Measurements from ENCODE around the gene RFX2.

DNA sequence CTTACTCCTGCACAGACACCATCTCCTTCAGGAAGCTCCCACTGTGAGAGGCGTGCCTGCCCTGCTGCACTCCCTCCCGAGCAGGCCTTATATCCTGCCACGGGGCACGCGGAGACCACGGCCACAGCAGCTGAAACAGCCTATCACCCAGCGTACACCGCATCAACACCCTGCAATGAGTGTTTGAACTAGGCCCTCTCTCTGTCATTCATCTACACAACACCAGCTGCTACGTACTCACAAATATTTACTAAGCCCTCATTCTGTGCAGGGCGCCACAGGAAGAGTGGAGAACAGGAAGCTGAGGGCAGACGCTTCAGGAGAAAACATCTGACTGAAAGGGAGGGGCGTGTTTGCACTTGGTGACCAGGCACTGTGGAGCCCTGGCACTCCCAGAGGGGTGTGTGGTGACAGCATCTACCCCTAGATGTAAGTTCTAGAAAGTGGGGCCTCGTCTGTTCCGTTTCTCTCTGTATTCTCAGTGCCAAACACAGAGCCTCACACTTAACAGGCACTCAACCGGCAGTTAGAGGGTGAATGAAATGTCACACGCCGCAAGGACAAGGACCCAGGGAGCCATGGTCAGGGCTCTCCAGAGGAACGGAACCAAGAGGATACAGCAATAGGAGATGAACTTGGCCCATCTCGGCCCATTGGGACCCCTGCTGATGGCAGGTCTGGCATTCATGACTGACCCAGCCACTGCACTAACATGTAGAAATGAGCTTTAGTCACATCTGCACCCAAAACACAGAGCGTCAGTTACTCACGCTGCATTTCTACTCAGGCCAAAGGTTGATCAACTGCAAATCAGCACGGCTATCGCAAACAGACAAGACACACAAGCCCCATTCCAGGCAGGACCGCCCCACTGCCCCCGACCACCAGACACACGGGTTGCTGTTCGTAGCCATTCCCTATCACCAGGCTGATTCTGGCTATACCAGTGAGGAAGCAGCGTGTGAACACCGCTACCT is 148.0 kb downstream of the RFX2 start:
- no peak for TF ChIP-seq ZSCAN29 (IDR thresholded peaks at IDR 0.05)
- no peak for TF ChIP-seq POLR2AphosphoS5 (IDR thresholded peaks at IDR 0.05; ENCODE audit: low read length)
- no peak for TF ChIP-seq RB1 (IDR thresholded peaks at IDR 0.05; ENCODE audit: borderline replicate concordance)
- TF ChIP-seq CHD4 (IDR thresholded peaks at IDR 0.05): no peak
- TF ChIP-seq, protein P1, sequence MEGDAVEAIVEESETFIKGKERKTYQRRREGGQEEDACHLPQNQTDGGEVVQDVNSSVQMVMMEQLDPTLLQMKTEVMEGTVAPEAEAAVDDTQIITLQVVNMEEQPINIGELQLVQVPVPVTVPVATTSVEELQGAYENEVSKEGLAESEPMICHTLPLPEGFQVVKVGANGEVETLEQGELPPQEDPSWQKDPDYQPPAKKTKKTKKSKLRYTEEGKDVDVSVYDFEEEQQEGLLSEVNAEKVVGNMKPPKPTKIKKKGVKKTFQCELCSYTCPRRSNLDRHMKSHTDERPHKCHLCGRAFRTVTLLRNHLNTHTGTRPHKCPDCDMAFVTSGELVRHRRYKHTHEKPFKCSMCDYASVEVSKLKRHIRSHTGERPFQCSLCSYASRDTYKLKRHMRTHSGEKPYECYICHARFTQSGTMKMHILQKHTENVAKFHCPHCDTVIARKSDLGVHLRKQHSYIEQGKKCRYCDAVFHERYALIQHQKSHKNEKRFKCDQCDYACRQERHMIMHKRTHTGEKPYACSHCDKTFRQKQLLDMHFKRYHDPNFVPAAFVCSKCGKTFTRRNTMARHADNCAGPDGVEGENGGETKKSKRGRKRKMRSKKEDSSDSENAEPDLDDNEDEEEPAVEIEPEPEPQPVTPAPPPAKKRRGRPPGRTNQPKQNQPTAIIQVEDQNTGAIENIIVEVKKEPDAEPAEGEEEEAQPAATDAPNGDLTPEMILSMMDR (IDR thresholded peaks at IDR 0.05 in 2 of 3, conservative IDR thresholded peaks at IDR 0.05 in 1 of 3; ENCODE audit: control insufficient read depth in 2 of 3, extremely low read depth in 1 of 3, insufficient read depth in 1 of 3, low read depth in 3 of 3, low read length in 3 of 3): no peak
- TF ChIP-seq, protein P2, sequence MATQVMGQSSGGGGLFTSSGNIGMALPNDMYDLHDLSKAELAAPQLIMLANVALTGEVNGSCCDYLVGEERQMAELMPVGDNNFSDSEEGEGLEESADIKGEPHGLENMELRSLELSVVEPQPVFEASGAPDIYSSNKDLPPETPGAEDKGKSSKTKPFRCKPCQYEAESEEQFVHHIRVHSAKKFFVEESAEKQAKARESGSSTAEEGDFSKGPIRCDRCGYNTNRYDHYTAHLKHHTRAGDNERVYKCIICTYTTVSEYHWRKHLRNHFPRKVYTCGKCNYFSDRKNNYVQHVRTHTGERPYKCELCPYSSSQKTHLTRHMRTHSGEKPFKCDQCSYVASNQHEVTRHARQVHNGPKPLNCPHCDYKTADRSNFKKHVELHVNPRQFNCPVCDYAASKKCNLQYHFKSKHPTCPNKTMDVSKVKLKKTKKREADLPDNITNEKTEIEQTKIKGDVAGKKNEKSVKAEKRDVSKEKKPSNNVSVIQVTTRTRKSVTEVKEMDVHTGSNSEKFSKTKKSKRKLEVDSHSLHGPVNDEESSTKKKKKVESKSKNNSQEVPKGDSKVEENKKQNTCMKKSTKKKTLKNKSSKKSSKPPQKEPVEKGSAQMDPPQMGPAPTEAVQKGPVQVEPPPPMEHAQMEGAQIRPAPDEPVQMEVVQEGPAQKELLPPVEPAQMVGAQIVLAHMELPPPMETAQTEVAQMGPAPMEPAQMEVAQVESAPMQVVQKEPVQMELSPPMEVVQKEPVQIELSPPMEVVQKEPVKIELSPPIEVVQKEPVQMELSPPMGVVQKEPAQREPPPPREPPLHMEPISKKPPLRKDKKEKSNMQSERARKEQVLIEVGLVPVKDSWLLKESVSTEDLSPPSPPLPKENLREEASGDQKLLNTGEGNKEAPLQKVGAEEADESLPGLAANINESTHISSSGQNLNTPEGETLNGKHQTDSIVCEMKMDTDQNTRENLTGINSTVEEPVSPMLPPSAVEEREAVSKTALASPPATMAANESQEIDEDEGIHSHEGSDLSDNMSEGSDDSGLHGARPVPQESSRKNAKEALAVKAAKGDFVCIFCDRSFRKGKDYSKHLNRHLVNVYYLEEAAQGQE (IDR thresholded peaks at IDR 0.05; ENCODE audit: low read depth, low read length): no peak
- TF ChIP-seq, protein P3, sequence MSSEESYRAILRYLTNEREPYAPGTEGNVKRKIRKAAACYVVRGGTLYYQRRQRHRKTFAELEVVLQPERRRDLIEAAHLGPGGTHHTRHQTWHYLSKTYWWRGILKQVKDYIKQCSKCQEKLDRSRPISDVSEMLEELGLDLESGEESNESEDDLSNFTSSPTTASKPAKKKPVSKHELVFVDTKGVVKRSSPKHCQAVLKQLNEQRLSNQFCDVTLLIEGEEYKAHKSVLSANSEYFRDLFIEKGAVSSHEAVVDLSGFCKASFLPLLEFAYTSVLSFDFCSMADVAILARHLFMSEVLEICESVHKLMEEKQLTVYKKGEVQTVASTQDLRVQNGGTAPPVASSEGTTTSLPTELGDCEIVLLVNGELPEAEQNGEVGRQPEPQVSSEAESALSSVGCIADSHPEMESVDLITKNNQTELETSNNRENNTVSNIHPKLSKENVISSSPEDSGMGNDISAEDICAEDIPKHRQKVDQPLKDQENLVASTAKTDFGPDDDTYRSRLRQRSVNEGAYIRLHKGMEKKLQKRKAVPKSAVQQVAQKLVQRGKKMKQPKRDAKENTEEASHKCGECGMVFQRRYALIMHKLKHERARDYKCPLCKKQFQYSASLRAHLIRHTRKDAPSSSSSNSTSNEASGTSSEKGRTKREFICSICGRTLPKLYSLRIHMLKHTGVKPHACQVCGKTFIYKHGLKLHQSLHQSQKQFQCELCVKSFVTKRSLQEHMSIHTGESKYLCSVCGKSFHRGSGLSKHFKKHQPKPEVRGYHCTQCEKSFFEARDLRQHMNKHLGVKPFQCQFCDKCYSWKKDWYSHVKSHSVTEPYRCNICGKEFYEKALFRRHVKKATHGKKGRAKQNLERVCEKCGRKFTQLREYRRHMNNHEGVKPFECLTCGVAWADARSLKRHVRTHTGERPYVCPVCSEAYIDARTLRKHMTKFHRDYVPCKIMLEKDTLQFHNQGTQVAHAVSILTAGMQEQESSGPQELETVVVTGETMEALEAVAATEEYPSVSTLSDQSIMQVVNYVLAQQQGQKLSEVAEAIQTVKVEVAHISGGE (CRISPR knock-in tag; IDR thresholded peaks at IDR 0.05): no peak
- no peak for TF ChIP-seq BHLHE40 (IDR thresholded peaks at IDR 0.05; ENCODE audit: borderline replicate concordance in 1 of 2, low read depth in 2 of 2, low read length in 1 of 2)
- TF ChIP-seq, protein P4, sequence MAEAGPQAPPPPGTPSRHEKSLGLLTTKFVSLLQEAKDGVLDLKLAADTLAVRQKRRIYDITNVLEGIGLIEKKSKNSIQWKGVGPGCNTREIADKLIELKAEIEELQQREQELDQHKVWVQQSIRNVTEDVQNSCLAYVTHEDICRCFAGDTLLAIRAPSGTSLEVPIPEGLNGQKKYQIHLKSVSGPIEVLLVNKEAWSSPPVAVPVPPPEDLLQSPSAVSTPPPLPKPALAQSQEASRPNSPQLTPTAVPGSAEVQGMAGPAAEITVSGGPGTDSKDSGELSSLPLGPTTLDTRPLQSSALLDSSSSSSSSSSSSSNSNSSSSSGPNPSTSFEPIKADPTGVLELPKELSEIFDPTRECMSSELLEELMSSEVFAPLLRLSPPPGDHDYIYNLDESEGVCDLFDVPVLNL (IDR thresholded peaks at IDR 0.05; ENCODE audit: low read depth, low read length): no peak
